Lower lobe of right lung (tissue), 2 donors: ENCODE data around the gene TLNRD1. TPM values are rescaled to one million over a fixed set of nuclear protein-coding genes. Genes with fewer than 3 reads are reported as not detected.

Experiments
- ATAC-seq, 2 donors: fragments of 200-7000 bp; cut with Tn5 transposase; one replicate each; pipeline ENCODE4 v1.9.1; 2020 to 2022; ENCODE audit warnings: mild to moderate bottlenecking in 2 of 2, moderate library complexity in 2 of 2
- DNase-seq: peaks from one replicate; pipeline ENCODE4 v3.0.0-alpha.2; 2020
- H3K27ac ChIP-seq: fragments of 200-600 bp; one replicate; pipeline ENCODE4 v1.8.0; 2022
- H3K27me3 ChIP-seq: fragments of 200-600 bp; one replicate; pipeline ENCODE4 v1.8.0; 2022; ENCODE audit warnings: low read depth
- H3K36me3 ChIP-seq: fragments of 200-600 bp; one replicate; pipeline ENCODE4 v1.8.0; 2022; ENCODE audit warnings: mild to moderate bottlenecking
- H3K4me1 ChIP-seq: fragments of 200-600 bp; one replicate; pipeline ENCODE4 v1.8.0; 2022
- H3K4me3 ChIP-seq: fragments of 200-600 bp; one replicate; pipeline ENCODE4 v1.8.0; 2022; ENCODE audit warnings: mild to moderate bottlenecking
- H3K9me3 ChIP-seq: fragments of 200-600 bp; one replicate; pipeline ENCODE4 v1.8.0; 2022
- intact Hi-C: fragments of 100-400 bp; cut with DNase I; formaldehyde crosslinking; loops from one replicate; pipeline ENCODE4 v1.11.0; 2022
- total RNA-seq: library from RNA; stranded (reverse); fragmentation: NEBNext Ultra II Directional; extraction: Animal tissue kit (Norgen Biotek cat#: 25700); gene quantifications from one replicate; pipeline ENCODE4 v1.2.1, GENCODE V29; 2021
- TF ChIP-seq, protein P1 (sequence below): fragments of 200-600 bp; IDR thresholded peaks from one replicate; pipeline ENCODE4 v1.8.0; 2022; ENCODE audit warnings: antibody characterized with exemption, mild to moderate bottlenecking
- donor health status: DM: no; HTN: yes; CAD: no; lungs with severe emphysema.

TLNRD1 gene
- total RNA-seq, 1 donor from 2014 or later, result 24.7 TPM

GRCh38 chr15:81011593-81011992 lies 10.9 kb downstream of the TLNRD1 start:
- DNase-seq (no peak), ATAC-seq (no peak)
- Histone ChIP-seq H3K27me3 (no peaks in the 10 kb centered on the region), H3K4me1 (peaks cover 26% of the 10 kb centered on the region), H3K4me3 (no peak overlapping the region), H3K36me3 (no peaks in the 10 kb centered on the region), H3K9me3 (no peaks in the 10 kb centered on the region), H3K27ac (no peak overlapping the region)
- intact Hi-C loops, result no loop called here
- TF ChIP-seq, protein P1, sequence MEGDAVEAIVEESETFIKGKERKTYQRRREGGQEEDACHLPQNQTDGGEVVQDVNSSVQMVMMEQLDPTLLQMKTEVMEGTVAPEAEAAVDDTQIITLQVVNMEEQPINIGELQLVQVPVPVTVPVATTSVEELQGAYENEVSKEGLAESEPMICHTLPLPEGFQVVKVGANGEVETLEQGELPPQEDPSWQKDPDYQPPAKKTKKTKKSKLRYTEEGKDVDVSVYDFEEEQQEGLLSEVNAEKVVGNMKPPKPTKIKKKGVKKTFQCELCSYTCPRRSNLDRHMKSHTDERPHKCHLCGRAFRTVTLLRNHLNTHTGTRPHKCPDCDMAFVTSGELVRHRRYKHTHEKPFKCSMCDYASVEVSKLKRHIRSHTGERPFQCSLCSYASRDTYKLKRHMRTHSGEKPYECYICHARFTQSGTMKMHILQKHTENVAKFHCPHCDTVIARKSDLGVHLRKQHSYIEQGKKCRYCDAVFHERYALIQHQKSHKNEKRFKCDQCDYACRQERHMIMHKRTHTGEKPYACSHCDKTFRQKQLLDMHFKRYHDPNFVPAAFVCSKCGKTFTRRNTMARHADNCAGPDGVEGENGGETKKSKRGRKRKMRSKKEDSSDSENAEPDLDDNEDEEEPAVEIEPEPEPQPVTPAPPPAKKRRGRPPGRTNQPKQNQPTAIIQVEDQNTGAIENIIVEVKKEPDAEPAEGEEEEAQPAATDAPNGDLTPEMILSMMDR, result no peak

DNA sequence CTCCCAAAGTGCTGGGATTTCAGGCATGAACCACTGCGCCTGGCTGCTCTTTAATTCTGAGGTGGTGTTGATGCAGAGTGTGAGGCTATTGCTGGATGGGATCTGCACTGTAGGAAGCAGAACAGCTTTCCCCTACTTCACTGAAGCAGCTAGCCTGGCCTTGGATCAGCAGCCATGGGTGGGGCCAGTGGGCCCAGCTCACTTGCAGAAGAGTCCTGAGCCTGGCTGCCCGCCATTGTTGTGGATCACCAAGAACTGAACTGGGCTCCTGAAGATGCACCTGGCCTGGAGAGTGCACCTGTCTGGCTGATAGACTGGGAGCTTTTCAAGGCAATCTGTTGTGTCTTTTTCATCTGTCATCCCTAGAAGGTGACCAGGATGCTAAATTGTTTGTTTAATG lies 11.9 kb downstream of the TLNRD1 start:
- TF ChIP-seq, protein P1, result no peak
- no peak for DNase-seq
- peaks cover 19% of the 10 kb centered on the region for H3K4me1 ChIP-seq
- no peak overlapping the region for H3K4me3 ChIP-seq
- no peak overlapping the region for H3K27ac ChIP-seq
- H3K27me3 ChIP-seq, result no peaks in the 10 kb centered on the region
- intact Hi-C loops, result no loop called here
- no peaks in the 10 kb centered on the region for H3K9me3 ChIP-seq
- no peak for ATAC-seq
- H3K36me3 ChIP-seq, result no peaks in the 10 kb centered on the region

GRCh38 chr15:81013396-81013929 lies 12.7 kb downstream of the TLNRD1 start:
- Histone ChIP-seq H3K4me1 (peaks cover 11% of the 10 kb centered on the region), H3K9me3 (no peaks in the 10 kb centered on the region), H3K36me3 (no peaks in the 10 kb centered on the region), H3K27ac (no peak overlapping the region), H3K4me3 (no peak overlapping the region), H3K27me3 (no peaks in the 10 kb centered on the region)
- DNase-seq, result no peak
- TF ChIP-seq, protein P1, result no peak
- no peak for ATAC-seq
- intact Hi-C loops, result no loop called here

- Histone ChIP-seq H3K4me3 (no peak overlapping the region), H3K27ac (no peak overlapping the region), H3K27me3 (no peaks in the 10 kb centered on the region), H3K36me3 (no peaks in the 10 kb centered on the region), H3K9me3 (no peaks in the 10 kb centered on the region), H3K4me1 (peaks cover 3% of the 10 kb centered on the region)
- TF ChIP-seq, protein P1, result no peak
- intact Hi-C loops, result no loop called here
- ATAC-seq (no peak), DNase-seq (no peak)
Measured at GRCh38 chr15:81014446-81015093, 13.8 kb downstream of the TLNRD1 start.

- intact Hi-C loops, result no loop called here
- Histone ChIP-seq H3K36me3 (no peaks in the 10 kb centered on the region), H3K27ac (no peak overlapping the region), H3K4me3 (no peak overlapping the region), H3K4me1 (peaks cover 3% of the 10 kb centered on the region), H3K9me3 (no peaks in the 10 kb centered on the region), H3K27me3 (no peaks in the 10 kb centered on the region)
- TF ChIP-seq, protein P1, result no peak
- DNase-seq (no peak), ATAC-seq (no peak)
Measured at GRCh38 chr15:81015621-81016488, 15.1 kb downstream of the TLNRD1 start.
